Fibroblast of skin of right quadriceps (primary cell): ENCODE results near the gene DDX41.

Experiments used
- DNase-seq: peaks from one replicate; pipeline ENCODE4 v3.0.0-alpha.2; 2013

The DDX41 gene

DNA sequence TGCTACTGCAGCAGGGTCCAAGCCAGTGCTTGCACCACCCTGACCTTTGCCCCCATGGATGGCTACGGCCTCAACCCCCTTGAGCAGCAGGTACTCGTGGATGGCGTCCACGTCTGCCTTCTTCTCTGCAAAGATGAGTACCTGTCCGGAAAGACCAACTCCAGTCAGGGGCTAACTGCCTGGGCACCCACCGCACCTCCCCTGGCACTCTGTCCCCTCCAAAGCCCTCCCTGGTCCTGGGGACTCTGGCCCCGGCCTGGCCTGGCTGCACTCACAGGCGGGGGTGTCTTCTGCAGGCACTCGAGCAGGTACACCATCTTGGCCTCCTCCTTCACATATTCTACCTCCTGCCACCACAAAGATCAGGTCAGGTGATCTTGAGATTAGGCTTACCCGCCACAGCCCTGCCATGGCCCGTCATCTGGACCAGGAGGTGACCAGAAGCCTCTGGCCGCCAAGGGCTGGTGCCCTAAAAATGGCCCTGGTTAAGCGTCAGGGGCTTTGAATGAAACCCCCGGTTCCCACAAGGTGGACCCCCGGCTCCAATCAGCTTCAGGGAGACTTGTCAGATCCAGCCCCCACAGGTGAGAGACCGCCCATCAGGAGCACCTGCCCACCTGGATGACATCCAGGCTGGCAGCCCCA, 3.9 kb downstream of the DDX41 start:
- no peak for DNase-seq

DNA sequence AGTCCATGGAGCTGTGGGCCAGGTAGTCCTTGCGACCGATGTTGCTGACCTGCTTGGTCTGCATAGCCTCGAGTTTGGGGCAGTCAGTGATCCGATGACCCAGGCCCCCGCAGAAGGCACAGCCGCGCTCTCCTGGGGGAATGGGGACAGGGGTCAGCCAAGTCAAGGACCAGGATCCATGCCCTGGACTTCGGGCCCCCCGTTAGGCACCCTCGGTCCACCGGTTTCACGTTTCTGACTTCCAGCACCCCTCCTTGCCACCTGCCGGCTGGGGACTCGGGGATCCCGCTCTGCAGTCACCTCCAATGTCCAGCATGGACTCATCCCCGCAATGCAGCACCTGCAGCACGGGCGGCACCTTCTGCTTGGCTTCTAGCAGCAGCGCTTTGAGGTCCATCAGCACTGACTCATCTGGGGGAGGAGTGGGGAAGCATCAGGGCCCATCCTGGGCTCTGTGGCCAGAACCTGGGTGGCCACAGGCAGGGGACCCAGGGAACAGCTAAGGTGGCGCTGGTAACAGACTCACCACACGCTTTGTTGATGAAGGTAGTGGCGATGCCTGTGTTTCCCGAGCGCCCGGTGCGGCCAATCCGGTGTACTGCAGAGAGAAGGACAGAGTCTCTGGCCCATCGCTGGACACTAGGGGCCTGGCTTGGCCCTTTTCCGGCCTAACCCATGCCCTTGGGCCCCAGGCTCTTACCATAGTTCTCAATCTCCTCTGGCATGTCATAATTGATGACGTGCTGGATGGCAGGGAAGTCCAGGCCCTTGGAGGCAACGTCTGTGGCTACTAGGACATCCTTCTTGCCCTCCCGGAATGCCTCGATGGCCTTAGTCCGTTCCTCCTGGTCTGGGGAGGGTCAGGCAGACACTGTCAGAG, 4.7 kb downstream of the DDX41 start:
- no peak for DNase-seq

DNA sequence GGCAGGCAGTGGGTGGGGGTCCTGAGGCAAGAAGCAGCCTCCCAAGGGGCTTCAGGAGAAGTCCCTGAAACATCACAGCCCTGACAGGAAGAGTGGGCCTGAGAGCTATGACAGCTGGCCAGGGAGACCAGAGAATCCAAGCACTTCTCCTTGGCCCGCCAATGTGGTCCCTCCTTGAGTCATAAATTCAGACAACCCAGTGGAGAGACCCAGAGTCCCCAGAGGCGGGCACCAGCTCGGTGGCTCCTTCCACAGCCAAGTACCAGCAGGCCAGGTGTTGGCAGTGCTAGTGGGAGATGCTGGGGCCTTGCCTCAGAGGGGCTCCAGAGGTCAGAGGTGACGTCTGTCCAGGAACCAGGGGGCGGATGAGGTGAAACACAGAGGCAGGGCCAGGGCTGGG, 5.6 kb downstream of the DDX41 start:
- no peak for DNase-seq

DNA sequence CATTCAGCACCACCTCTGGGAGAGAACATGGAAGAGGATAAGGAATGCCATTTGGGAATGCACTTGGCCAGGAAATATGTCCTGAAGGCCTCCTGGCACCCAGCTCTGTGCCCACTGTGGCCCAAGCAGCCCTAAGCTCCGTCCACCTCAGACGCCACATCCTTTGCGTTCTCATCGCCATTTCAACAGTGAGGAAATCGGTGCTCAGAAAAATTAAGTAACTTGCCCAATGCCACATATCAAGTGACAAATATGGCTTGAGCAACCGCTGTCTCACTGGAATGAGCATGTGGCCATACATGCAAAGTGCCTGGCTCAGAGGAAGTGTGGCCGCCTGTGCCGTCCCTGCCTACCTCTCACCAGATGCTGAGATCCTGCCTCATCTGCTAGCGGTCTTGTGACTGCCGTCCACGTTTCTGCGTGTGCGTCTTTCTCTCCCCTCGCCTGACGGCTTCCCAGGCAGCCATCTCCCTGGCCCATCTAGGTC, 6.2 kb downstream of the DDX41 start:
- no peak for DNase-seq

DNA sequence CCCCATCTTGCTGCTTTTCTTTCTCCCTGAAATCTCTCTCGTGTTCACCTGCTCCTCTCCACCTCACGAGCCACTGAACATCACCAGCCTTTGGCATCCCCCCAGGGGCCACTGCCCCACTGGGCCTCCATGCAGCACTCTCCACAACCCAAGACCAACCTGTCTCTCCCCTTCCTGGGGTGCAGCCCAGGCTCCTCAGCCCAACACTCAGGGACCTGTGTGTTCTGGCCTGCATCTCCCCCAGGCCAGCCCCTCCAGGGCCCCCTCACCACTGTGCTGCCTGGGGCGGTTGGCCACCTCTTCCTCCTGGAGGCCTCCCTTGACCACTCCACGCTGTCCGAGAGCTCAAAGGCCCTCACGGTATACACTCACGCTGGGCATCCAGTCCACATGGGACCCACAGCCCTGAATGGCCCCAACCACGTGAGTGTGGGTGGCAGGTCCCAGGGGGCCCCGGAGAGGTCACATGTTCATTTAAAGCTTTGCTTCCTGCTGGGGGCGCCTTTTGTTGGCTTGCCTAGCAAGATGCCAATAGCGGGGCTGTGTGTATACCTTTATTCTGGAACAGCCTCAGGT, 6.7 kb downstream of the DDX41 start:
- DNase-seq: no peak

DNA sequence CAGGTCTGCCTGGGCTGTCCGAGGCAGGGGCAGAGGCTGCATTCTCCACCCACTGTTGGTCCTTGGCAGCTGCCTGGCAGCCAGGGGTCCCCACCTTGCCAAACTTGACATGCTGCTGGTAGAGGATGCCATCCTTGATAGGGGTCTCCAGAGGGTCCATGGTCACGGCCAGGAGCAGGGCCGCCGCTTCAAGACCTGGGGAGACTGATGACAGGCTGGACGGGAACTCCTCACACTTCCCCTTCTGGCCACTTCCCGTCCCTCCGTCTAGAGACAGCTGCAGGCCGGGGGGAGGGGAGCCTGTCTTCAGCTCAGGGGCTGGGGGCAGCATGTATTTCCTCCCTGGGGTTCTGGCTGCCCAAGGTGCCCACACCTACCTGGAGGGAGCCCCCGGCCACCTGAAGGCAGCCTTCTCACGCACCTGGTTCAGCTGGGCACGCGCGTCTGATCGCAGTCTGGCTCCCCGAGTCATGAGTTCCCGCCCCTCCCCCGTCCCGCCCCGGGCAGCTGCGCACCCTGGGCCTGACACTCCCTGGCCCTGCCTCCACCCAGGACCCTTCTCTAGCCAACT, 7.3 kb downstream of the DDX41 start, which contains the start of gene DOK3:
DOK3 (minus strand) TSS at position 446 of the 571 bp plus-strand sequence; CDS start at position 160, 286 bp downstream.
- DNase-seq: no peak

DNA sequence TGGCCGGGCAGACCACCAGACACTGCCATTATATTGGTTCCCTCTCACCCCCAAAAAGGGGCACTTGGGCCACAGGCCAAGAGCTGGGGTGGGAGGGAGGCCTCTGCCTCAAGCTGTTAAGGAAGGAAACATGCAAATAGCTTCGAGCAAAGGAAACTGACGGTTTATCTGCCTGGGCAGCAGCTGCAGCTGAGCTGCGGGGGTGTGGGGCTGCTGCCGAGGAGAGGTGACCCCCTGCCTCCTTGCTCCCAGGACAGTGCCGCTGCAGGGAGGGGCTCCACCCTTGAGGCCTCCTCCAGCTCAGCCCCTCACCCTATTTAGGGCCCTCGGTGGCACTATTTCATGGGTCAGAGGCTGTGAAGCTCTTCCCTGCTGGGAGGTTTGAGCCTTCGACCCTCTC, 7.9 kb downstream of the DDX41 start:
- no peak for DNase-seq

DNA sequence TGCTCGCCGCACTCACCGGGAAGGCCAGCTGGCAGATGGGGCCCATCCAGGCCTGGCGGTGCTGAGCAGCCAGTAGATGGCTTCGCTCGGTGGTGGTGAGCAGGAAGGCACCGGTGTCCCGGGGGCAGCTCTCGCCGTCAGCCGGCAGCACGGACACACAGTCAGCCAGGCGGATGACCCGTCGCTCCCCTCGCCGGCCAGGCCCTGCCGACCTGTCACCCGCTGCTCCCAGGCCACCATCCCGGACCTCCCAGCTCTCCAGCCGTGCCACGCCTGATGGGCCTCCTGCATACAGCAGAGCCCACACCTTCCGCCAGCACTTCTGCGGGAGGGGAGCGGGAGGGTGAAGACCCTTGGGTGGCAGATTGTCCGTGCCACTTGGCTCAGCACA, 8.5 kb downstream of the DDX41 start:
- DNase-seq: no peak

DNA sequence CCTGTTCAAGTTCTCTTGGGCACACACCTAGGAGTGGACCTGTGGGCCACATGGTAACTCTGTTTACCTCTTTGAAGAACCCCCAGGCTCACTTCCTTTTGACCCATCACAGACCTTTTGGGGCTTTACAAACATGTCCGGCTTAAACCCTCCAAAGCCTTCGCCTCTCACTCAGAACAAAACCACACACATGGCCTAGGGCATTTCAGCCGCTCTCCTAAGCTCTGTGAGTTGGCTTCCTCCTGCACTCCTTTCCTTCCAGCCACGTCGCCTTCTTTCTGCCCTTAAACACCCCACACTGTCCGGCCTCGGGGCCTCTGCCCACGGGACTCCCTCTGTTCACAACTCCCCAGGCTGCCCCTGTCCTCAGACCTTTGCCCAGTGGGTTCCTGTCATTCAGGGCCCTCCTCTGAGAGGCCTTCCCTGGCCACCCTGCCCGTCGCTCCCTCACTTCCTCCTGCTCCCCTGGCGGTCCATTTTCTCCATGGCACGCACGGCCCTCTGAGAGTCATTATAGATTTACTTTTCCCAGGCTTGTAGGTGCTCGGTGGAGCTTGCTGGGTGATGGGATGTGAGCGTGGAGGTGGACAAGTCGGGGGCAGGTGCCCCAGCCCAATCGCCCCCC, 9.1 kb downstream of the DDX41 start:
- DNase-seq: no peak

DNA sequence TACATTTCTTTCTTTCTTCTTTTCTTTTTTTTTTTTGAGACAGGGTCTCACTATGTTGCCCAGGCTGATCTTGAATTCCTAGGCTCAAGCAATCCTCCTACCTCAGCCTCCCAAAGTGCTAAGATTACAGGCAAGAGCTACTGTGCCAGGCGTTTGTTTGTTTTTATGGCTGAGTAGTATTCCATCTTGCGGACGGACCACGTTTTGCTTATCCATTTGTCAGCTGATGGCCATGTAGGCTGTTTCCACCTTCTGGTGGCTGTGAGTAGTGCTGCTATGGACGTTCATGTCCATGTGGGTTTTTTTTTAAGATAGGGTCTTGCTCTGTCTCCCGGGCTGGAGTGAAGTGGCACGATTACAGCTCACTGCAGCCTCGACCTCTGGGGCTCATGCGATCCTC, 9.6 kb downstream of the DDX41 start:
- no peak for DNase-seq

DNA sequence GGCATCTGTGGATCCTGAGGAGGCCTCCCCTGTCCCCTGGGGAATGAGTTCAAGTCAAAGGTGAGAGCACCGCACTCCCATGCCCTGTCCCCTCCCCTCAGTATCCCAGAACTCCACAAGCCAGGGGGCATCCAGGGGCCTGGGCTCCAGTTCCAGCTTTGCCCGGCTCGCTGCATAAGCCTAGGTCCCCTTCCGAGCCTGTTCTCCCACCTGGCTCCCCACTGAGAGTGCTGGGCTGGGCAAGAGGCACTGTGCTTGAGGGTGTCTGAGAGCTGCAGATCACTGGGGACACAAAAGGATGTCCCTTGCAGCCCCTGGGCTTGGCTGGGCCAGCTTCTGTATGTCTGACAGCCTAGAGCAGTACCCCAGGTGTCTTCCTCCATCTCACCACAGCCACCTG, 11.7 kb downstream of the DDX41 start:
- no peak for DNase-seq

DNA sequence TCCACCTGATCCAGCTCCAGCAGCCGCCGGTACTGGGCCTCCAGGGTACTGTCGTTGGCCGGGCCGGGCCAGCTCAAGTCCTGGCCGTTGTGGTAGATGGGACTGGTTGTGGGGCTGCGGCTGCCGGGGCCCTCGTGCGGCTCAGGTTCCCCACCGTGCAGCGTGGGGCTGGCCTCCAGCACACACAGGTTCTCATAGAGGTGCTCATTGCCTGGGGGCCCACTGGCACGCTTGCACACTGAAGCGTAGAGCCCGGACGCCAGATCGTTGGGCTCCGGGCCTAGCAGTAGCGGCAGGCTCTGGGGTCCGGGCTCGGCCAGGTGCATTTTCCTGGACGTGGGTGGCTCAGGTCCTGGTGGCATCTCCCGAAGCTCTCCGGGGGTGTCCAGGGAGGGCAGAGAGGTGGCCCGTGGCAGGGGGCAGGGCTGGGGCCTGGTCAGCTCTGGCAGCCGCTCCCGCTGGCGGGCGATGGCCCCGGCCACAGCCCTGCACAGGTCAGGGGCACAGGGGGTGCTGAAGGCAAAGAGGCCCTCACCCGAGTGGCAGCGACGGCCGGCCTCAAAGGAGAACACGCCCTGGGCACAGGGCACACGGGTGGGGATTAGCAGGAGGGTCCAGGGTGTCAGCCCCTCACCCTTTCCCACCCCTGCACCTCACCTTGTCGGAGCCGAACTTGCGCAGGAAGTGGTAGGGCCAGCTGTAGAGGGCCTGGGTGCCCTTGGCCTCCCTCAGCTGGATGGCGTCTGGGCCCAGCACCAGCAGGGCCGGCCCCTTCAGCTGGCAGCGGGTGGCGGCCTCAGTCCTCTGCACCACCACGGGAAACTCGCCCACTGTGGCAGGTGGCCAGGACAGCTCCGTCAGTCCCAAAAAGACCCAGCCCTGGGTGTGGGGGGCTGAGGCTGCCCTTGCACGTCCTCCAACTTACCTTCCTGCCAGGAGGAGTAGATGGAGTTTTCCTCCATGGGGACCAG, 12.4 kb downstream of the DDX41 start:
- DNase-seq: no peak

DNA sequence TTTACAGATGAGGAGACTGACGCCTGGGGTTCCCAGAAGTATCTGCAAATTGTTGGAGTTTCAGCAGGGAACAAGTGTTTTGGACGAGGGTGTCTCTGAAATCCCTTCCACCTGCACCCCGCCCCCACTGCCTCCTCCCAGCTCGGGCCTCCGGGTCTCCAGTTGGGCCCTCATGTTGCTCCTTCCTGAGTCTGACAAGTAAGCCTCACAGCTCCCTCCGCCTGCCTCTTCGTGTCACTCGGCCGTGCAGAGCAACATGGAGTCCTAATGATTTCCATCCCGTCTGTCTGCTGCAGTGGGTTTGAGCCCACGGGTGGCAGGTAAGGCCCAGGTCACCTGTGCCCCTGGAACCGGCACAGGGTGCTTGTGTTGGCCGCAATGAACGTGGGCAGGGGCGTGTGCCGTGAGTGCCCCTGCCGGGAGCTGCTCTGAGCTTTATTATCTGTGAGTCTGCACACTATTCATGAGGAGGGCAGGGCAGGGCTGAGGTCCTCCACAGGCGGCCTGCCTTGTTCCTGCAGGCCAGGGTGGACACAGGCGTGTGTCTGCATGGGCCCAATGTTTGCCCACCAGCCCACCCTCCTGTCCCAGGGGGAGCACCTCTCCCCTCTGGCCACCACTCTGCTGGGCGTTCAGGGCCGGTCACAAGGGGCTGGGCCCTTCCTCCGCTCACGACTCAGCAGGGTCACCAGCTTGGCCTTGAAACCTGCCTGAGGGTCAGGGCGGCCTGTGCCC, 13.2 kb downstream of the DDX41 start:
- DNase-seq: no peak

DNA sequence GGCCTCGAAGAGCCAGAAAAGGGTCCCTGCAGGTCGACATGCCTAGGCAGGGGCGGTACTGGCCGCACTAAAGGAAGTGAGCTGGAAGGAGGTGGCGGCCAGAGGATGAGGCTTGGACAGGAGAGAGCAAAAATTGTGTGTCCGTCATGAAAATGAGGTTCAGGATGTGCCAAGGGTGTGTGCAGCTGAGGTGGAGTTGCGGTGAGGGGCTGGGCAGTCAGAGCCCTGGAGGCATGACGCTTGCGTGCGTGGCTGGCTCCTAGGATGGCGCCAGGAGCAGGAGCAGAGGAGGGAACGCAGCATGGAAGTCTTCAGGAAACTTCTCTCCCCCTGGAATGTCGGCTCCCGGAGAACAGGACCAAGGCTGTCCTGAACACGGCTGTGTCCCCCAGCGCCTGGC, 13.9 kb downstream of the DDX41 start:
- no peak for DNase-seq

DNA sequence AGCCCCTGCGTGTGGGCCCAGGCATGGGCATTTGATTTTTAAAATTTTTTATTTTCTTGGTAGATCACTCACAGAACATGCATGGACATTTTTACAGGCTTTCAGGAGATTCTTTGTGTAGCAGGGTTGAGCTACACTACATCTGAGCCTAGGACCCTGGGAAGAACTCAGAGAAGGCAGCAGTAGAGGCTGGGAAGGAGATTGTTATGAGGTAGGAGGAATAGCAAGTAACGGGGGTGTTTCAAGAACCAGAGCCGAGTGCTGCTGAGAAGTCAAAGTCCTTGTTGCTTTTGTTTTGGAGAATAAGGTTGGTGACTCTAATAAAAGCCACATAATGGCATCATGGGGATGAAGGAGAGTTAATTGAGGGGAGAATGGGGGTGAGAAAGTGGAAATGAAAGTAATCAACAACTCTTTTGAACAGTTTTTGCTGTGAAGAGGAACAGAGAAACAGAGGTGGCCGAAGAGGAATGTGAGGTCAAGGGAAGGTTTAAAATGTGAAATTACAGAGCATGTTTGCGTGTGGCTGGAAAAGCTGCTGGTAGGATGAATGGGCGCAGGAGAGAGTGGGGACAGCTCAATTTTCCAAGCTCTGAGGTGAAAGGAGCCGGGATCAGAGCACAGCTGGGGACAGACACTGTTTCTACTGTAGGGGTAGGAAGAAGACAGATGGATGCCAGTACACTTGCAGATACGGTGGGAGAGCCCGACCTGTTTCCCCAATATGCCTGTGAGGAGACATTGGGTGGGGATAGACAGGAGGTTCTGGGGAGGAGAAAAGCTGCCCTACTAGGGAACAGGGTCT, 14.7 kb downstream of the DDX41 start:
- DNase-seq: no peak

DNA sequence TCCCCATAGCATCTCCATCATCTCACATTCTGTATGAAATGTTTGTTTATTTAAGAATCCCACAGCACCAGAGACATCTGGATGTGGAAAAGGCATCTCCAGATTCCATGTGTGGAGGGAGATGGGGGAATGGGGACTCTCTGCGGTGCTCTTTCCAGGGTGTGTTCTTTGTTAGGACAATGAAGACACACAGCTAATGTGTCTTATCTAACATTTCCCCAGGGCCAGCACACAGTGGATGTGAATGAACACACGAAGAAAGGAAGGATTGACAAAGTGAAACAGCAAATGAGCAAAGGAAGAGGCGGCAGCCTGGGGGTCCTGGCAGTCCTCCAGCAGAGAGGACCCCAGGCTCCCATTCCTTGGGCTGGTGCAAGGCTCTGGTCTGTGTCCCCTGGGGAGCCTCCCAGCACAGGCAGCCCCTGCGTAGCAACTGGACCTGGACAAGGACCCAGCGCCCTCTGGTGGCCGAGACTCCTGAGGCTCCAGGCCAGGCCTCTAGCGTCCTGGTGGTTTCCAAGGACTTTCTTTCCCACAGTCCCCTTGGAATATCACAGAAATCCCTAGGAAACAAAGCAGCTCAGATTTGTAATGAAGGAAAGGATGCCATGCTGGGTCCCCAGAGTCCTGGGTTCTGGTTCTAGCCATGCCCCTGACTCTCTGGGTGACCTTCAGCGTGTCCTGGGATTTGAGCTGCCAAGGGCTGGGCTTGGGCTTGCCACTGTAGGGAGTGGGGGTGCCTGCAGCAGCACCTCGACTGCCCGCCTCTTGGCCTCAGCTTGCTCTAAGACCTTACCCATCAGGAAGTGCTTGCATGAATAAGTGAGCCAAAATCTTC, 15.9 kb downstream of the DDX41 start:
- DNase-seq: peak; percentile 78

DNA sequence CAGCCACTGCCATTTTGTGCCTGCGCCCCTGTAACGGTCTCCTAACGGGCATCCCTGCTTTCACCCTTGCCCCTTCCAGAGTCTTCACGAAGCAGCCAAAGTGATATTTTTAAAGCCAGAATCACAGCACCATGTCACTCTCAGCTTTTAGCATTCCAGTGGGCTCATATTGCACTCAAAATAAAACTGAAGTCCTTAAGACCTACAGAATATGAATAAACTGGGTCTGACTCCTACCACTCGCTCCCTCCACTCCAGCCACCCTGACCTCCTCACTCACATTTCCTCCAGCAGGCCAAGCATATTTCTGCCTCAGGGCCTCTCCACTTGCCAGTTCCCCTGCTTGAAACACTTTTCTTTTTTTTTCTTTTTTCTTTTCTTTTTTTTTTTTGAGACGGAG, 16.9 kb downstream of the DDX41 start:
- no peak for DNase-seq

DNA sequence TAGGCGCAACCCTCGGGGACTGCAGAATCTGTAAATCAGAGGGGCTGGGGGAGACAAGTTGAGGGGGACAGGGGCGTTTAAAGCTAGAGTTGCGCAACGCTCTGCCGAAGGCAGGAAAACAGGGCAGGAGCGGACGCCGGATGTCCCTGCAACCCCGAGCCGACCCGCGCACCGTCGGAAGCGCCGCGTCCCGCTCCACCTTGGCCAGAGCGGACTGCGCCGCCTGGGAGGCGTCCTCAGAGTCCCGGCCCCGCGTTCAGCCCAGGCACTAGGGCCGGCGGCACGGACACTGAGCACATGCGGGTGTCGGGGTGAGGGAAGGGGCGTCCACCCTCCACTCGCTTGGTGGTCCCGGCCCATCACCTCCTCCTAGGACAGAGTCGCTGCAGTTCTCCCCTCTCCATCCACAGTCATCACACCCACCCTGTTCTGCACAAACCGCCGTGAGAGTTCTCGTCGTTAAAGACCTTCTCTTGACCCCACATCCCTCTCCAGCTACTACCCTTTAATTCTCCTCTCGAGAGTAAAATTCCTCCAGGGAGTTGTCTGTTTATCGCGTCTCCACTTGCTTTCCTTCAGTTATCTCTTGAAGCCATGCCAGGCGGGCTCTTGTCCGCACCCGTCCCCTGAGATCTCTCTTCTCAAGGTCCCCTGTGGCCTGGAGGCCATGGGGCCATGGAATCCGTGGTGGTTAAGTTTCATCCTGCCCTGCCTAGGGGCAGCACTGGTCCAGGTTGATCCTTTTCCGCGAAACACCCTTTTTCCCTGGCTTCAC, 18.6 kb downstream of the DDX41 start:
- DNase-seq: no peak
